Left renal pelvis (tissue), 4 donors: Measurements from ENCODE around the gene C1orf56. TPM values are rescaled to one million over a fixed set of nuclear protein-coding genes. Genes with fewer than 3 reads are reported as not detected.
A peak's percentile ranks its signal among the peaks of the same experiment; 100 is the strongest.

ENCODE experiments used
- DNase-seq, 4 donors: peaks; one replicate each; pipeline ENCODE4 v3.0.0-alpha.2; 2013; ENCODE audit warnings: low read depth in 4 of 4, low spot score in 3 of 4
- polyA plus RNA-seq, 4 donors: library from polyadenylated mRNA; unstranded; fragments of 120-200 nt; gene quantifications; one replicate each; pipeline ENCODE4 v1.2.1, GENCODE V29; 2013; ENCODE audit not compliant: insufficient read length in 4 of 4

The C1orf56 gene
- polyA plus RNA-seq, 4 donors = 10.3 to 15.1 (median 11.4) TPM

GRCh38 chr1:151024540-151025146 is 22.9 kb upstream of the C1orf56 start:
- DNase-seq = peak in 1 of 4 donors; percentile 41

GRCh38 chr1:151026460-151026859 is 21.1 kb upstream of the C1orf56 start:
- no peak for DNase-seq

GRCh38 chr1:151032164-151032563 is 15.4 kb upstream of the C1orf56 start:
- DNase-seq = no peak

GRCh38 chr1:151035167-151035566 is 12.4 kb upstream of the C1orf56 start:
- no peak for DNase-seq

- DNase-seq = no peak
Measured at GRCh38 chr1:151036356-151036755, 11.2 kb upstream of the C1orf56 start, which contains the start of gene BNIPL. Gene BNIPL (plus strand): TSS chr1:151036586. CDS start chr1:151036726, 140 bp downstream.

- DNase-seq = no peak
Measured at GRCh38 chr1:151037032-151037431, 10.5 kb upstream of the C1orf56 start.

GRCh38 chr1:151039521-151039920 is 8.0 kb upstream of the C1orf56 start:
- no peak for DNase-seq

- DNase-seq = no peak
Measured at GRCh38 chr1:151043163-151043562, 4.4 kb upstream of the C1orf56 start.

- peak in 1 of 4 donors; percentile 54 for DNase-seq
Measured at GRCh38 chr1:151047925-151048644, 534 bp downstream of the C1orf56 start.

- no peak for DNase-seq
Measured at GRCh38 chr1:151048645-151049032, 1.1 kb downstream of the C1orf56 start.

- no peak for DNase-seq
Measured at GRCh38 chr1:151049458-151049857, 1.9 kb downstream of the C1orf56 start.

GRCh38 chr1:151050051-151050688 is 2.6 kb downstream of the C1orf56 start:
- no peak for DNase-seq

- DNase-seq = no peak
Measured at GRCh38 chr1:151051356-151052009, 3.9 kb downstream of the C1orf56 start.

GRCh38 chr1:151054971-151055547 is 7.5 kb downstream of the C1orf56 start:
- DNase-seq = no peak

GRCh38 chr1:151055581-151055980 is 8.0 kb downstream of the C1orf56 start:
- no peak for DNase-seq

- DNase-seq = no peak
Measured at GRCh38 chr1:151056149-151056548, 8.6 kb downstream of the C1orf56 start.

GRCh38 chr1:151058692-151059091 is 11.1 kb downstream of the C1orf56 start:
- DNase-seq = no peak

- DNase-seq = peak in 2 of 4 donors; percentile 72 to 74
Measured at GRCh38 chr1:151059109-151060006, 11.8 kb downstream of the C1orf56 start, which contains the start of gene CDC42SE1. Gene CDC42SE1 (minus strand): TSS chr1:151059622. CDS start chr1:151055730, 3,892 bp downstream.

- DNase-seq = peak in 3 of 4 donors; percentile 74 to 84 (median 80)
Measured at GRCh38 chr1:151060007-151060656, 12.6 kb downstream of the C1orf56 start, which contains the start of gene MLLT11. Gene MLLT11 (plus strand): TSS chr1:151060397. CDS start chr1:151067225, 6,828 bp downstream.
